OCI-LY7 (cell line): ENCODE results near the gene AFMID. TPM values are rescaled to one million over a fixed set of nuclear protein-coding genes. Genes with fewer than 3 reads are reported as not detected.

ENCODE experiments used
- BruUV-seq: library from RNA; stranded (reverse); fragments of 400-500 nt; replicated peaks from 2 replicates; lab custom pipeline; 2021; lab: Mats Ljungman, UMichigan
- CTCF ChIA-PET: fragments of 300-600 bp; sonication (Branson Sonifier 250); formaldehyde crosslinking; loops from one replicate; lab custom pipeline; 2022; ENCODE audit warnings: antibody characterized with exemption; ENCODE audit not compliant: unreplicated experiment; lab: Charles Lee
- POLR2A ChIA-PET: fragments of 300-600 bp; sonication (Branson Sonifier 250); formaldehyde crosslinking; loops from one replicate; lab custom pipeline; 2022; ENCODE audit warnings: antibody characterized with exemption; lab: Charles Lee
- DNase-seq: peaks from one replicate; pipeline ENCODE4 v3.0.0-alpha.2; 2015; ENCODE audit warnings: low spot score
- H2AFZ ChIP-seq: fragments of 200-600 bp; sonication (generic), shearing (Covaris generic); 2 replicates; pipeline ENCODE4 v1.6.1; 2014; ENCODE audit warnings: mild to moderate bottlenecking, antibody characterized with exemption, low read length, moderate library complexity
- H3K27ac ChIP-seq: fragments of 200-600 bp; sonication (generic); 2 replicates; pipeline ENCODE4 v1.5.1; 2014; ENCODE audit warnings: mixed run types, low read depth, mild to moderate bottlenecking, moderate library complexity, low read length, inconsistent platforms; ENCODE audit not compliant: poor library complexity, severe bottlenecking
- H3K36me3 ChIP-seq: fragments of 200-600 bp; sonication (generic); 2 replicates; pipeline ENCODE4 v1.6.1; 2014; ENCODE audit warnings: mild to moderate bottlenecking, antibody characterized with exemption, low read length, moderate library complexity, mixed read lengths; ENCODE audit not compliant: insufficient read depth
- H3K4me1 ChIP-seq: fragments of 200-600 bp; sonication (generic); 2 replicates; pipeline ENCODE4 v1.5.1; 2014; ENCODE audit warnings: mild to moderate bottlenecking, low read length; ENCODE audit not compliant: insufficient read depth, poor library complexity, severe bottlenecking
- H3K4me2 ChIP-seq: fragments of 200-600 bp; sonication (generic); 2 replicates; pipeline ENCODE4 v1.6.1; 2014; ENCODE audit warnings: mild to moderate bottlenecking, low read length
- H3K4me3 ChIP-seq: fragments of 200-600 bp; sonication (generic); 2 replicates; pipeline ENCODE4 v1.5.1; 2014; ENCODE audit warnings: mild to moderate bottlenecking, low read depth, low read length; ENCODE audit not compliant: poor library complexity, severe bottlenecking
- H3K79me2 ChIP-seq: fragments of 200-600 bp; sonication (generic); 2 replicates; pipeline ENCODE4 v1.6.1; 2016; ENCODE audit warnings: low read depth, mild to moderate bottlenecking, low read length, moderate library complexity, mixed read lengths; ENCODE audit not compliant: insufficient read depth
- H3K9me2 ChIP-seq: fragments of 200-600 bp; sonication (generic); 2 replicates; pipeline ENCODE4 v1.6.1; 2016; ENCODE audit warnings: mild to moderate bottlenecking, low read length, mixed read lengths; ENCODE audit not compliant: insufficient read depth
- H3K9me3 ChIP-seq: fragments of 200-600 bp; sonication (generic); 2 replicates; pipeline ENCODE4 v1.6.1; 2014; ENCODE audit warnings: mild to moderate bottlenecking, mixed run types, low read length, mixed read lengths
- H4K20me1 ChIP-seq: fragments of 200-600 bp; sonication (generic); 2 replicates; pipeline ENCODE4 v1.6.1; 2014; ENCODE audit warnings: mild to moderate bottlenecking, antibody characterized with exemption, low read length, moderate library complexity, mixed read lengths; ENCODE audit not compliant: insufficient read depth
- CTCF ChIP-seq: fragments of 200-600 bp; sonication (generic); conservative IDR thresholded peaks from 2 replicates; pipeline ENCODE4 v1.5.1; 2014; ENCODE audit warnings: mild to moderate bottlenecking, antibody characterized with exemption, low read length, moderate library complexity, mixed read lengths
- EZH2phosphoT487 ChIP-seq: fragments of 200-600 bp; sonication (generic); IDR thresholded peaks from 2 replicates; pipeline ENCODE4 v1.6.1; 2018; ENCODE audit warnings: low read depth, borderline replicate concordance, mild to moderate bottlenecking, mixed run types, antibody characterized with exemption, low read length, moderate library complexity, mixed read lengths
- intact Hi-C: fragments of 100-400 bp; cut with micrococcal nuclease; formaldehyde crosslinking; loops from one replicate; pipeline ENCODE4 v1.10.0; 2022; ENCODE audit not compliant: unreplicated experiment
- total RNA-seq, 2 experiments: library from RNA; depleted of rRNA in 1 of 2; stranded (reverse); fragments of >200 nt in 1 of 2; shearing (Covaris generic) in 1 of 2; gene quantifications; 2 replicates each; pipeline ENCODE4 v1.2.3, GENCODE V29; 2014 to 2022

Gene AFMID
- total RNA-seq, 2 experiments from 2014 or later = 89.1 to 101 TPM

DNA sequence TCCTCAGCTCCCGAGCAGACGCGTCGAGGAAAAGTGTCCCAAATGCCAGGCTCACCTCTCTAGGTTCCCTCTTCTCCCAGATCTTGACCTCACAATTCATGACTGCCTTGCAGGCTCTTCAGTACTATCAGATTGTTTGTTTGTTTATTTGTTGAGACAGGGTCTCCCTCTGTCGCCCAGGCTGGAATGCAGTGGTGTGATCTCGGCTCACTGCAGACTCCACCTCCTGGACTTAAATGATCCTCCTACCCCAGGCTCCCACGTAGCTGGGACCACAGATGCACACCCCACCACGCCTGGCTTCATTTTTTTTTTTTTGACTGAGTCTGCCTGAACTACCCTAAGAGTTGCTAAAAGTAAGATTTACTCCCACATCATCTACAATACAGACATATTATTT lies 60.1 kb downstream of the AFMID start:
- Histone ChIP-seq H3K79me2 (no peaks in the 10 kb centered on the region), H3K27ac (no peak overlapping the region), H3K4me2 (no peak overlapping the region), H3K4me3 (no peak overlapping the region), H3K36me3 (no peaks in the 10 kb centered on the region), H3K9me3 (peaks cover 5% of the 10 kb centered on the region; the same call in 1 of the 2 replicates), H2AFZ (no peak overlapping the region), H4K20me1 (no peaks in the 10 kb centered on the region), H3K4me1 (peaks cover 36% of the 10 kb centered on the region), H3K9me2 (no peaks in the 10 kb centered on the region)
- POLR2A ChIA-PET = interaction anchor here (0.6 kb wide), 2 partner anchors 58 to 587 kb away, joined by 3 to 5 read pairs; no protein-coding TSS in a partner anchor
- no peak for DNase-seq
- no TSS peak for BruUV-seq
- intact Hi-C loops = no loop called here
- CTCF ChIA-PET = interaction anchor here (1.1 kb wide), 1 partner anchor 126 kb away, joined by 3 read pairs; no protein-coding TSS in a partner anchor
- TF ChIP-seq EZH2phosphoT487 (no peak), CTCF (no peak)

DNA sequence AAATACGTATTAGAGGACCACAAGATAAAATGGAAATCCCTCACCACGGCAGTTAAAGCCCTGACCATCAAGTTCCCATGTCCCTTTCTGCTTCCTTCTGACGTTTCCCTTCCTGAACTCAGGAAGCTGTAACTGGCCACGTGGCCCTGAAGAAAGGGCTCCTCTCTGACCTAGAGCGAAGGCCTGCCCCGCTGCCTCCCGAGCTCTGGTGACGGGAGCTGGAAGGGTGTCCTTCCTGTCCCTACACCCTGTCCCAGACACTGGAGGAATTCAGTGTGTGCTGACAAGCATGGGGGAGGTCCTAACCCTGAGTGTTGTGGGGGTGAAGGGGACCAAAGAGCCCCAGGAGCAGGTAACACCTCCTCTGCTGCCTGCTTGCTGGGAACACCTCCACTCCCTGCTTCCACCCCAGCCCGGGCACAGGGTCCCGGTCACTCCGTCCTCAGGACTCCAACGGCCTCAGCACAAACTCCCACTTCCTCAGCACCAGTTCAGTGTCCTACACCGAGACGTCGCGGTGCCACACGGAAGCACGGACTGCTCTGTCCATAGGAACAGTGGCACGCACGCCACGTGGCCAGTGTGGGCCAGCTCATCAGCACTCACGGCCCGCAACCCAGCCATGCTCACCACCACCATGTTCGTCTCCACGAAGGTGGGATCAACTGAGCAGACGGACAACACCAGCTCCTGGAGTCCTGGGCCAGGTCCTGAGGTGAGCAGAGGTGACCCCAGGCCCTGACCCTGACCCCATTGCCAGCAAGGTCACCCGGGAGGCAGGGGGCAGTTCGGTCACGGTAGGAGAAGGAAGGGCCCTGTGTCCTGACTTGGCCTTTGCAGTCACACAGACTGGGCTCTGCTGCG lies 61.1 kb downstream of the AFMID start:
- no peak overlapping the region for H3K4me3 ChIP-seq
- BruUV-seq = no TSS peak
- H3K27ac ChIP-seq = no peak overlapping the region
- H3K4me1 ChIP-seq = peaks cover 36% of the 10 kb centered on the region
- H3K9me3 ChIP-seq = peaks cover 5% of the 10 kb centered on the region; the same call in 1 of the 2 replicates
- no peak for DNase-seq
- H4K20me1 ChIP-seq = no peaks in the 10 kb centered on the region
- no peaks in the 10 kb centered on the region for H3K9me2 ChIP-seq
- no peaks in the 10 kb centered on the region for H3K79me2 ChIP-seq
- no peaks in the 10 kb centered on the region for H3K36me3 ChIP-seq
- no peak overlapping the region for H3K4me2 ChIP-seq
- CTCF ChIA-PET = interaction anchor here (0.6 to 1.1 kb wide), 2 partner anchors 10 to 127 kb away, joined by 3 read pairs; no protein-coding TSS in a partner anchor
- POLR2A ChIA-PET = interaction anchor here (0.6 kb wide), 1 partner anchor 588 kb away, joined by 5 read pairs; no protein-coding TSS in a partner anchor
- intact Hi-C loops = no loop called here
- no peak overlapping the region for H2AFZ ChIP-seq
- TF ChIP-seq CTCF = no peak
- no peak for TF ChIP-seq EZH2phosphoT487
